NT2/D1 (cell line): Measurements from ENCODE around the gene PHETA1.
A peak's percentile ranks its signal among the peaks of the same experiment; 100 is the strongest.
"Not testable (repeated sequence)": the region's sequence is repeated elsewhere in the genome, so short reads cannot be mapped to it uniquely, and the experiment has no call there.

Source experiments
- DNase-seq: peaks from one replicate; pipeline ENCODE4 v3.0.0-alpha.2; 2011; ENCODE audit warnings: low read depth, low spot score
- H3K27me3 ChIP-seq: 2 replicates; pipeline ENCODE4 v1.6.0; 2011; ENCODE audit warnings: mild to moderate bottlenecking; ENCODE audit not compliant: insufficient read length, insufficient read depth
- H3K36me3 ChIP-seq: 2 replicates; pipeline ENCODE4 v1.6.1; 2011; ENCODE audit warnings: mild to moderate bottlenecking, low read length, mixed read lengths; ENCODE audit not compliant: insufficient read depth, insufficient read length
- H3K4me1 ChIP-seq: 2 replicates; pipeline ENCODE4 v1.5.1; 2011; ENCODE audit not compliant: insufficient read depth, insufficient read length
- H3K4me3 ChIP-seq: 2 replicates; pipeline ENCODE4 v1.5.1; 2011; ENCODE audit warnings: low read depth; ENCODE audit not compliant: insufficient read length
- H3K9ac ChIP-seq: 2 replicates; pipeline ENCODE4 v1.6.0; 2011; ENCODE audit warnings: low read depth; ENCODE audit not compliant: insufficient read length
- H3K9me3 ChIP-seq: 2 replicates; pipeline ENCODE4 v1.5.1; 2011; ENCODE audit warnings: mild to moderate bottlenecking, low read length; ENCODE audit not compliant: insufficient read depth
- SUZ12 ChIP-seq: IDR thresholded peaks from 2 replicates; pipeline ENCODE4 v1.6.1; 2011; ENCODE audit not compliant: insufficient read length, insufficient read depth; ENCODE audit errors: extremely low read depth
- YY1 ChIP-seq: IDR thresholded peaks from 2 replicates; pipeline ENCODE4 v1.6.1; 2011; ENCODE audit not compliant: insufficient read length, insufficient read depth
- ZNF274 ChIP-seq: IDR thresholded peaks from 2 replicates; pipeline ENCODE4 v1.6.1; 2011; ENCODE audit warnings: mild to moderate bottlenecking, low read depth, low read length

PHETA1 gene

DNA sequence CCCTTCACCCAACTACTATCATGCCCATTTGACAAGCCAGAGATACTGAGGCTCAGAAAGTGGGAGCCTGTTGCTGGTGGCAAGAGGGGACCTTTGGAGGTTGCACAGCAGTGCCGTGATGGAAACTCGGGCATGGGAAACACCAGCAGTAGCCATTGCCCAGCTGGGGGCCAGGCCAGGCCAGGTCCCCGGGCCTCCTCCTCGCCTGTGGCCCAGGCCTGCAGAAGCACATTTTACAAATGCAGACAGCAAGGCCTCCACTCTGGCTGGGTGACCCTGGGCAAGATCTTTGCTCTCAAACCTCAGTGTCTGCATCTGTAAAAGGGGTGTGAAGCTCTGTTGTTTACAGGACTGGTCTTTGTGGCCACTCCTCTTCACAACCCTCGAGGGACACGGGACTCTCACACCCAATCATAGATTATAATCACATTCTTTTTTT is 32.3 kb upstream of the PHETA1 start:
- Histone ChIP-seq H3K4me3 (no peak overlapping the region), H3K9ac (no peak overlapping the region), H3K4me1 (peaks cover 6% of the 10 kb centered on the region), H3K36me3 (no peaks in the 10 kb centered on the region), H3K27me3 (no peaks in the 10 kb centered on the region), H3K9me3 (no peaks in the 10 kb centered on the region)
- TF ChIP-seq ZNF274 (no peak), SUZ12 (no peak), YY1 (no peak)
- DNase-seq = no peak

DNA sequence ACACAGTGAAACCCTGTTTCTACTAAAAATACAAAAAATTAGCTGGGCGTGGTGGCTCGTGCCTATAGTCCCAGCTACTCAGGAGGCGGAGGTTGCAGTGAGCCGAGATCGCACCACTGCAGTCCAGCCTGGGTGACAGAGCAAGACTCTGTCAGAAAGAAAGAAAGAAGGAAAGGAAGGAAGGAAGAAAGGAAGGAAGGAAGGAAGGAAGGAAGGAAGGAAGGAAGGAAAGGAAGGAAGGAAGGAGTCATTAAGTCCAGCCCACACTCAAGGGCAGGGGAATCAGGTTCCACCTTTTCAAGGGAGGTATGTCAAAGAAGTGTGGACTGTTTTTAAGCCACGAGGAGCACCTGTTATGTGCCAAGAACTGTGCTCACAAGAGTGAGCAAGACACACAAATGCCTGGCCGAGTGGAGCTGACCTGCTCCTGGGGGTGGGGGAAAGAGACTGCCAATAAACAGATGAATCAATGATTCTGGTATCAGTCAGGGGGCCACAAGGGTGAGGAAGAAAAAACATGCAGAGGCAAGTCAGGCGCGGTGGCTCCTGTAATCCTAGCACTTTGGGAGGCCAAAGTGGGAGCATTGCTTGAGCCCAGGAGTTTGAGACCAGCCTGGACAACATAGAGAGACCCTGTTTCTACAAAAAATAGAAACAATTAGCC is 31.0 kb upstream of the PHETA1 start:
- not testable (repeated sequence) for H3K4me3 ChIP-seq, DNase-seq, H3K36me3 ChIP-seq, H3K27me3 ChIP-seq, H3K9me3 ChIP-seq, H3K4me1 ChIP-seq, H3K9ac ChIP-seq

DNA sequence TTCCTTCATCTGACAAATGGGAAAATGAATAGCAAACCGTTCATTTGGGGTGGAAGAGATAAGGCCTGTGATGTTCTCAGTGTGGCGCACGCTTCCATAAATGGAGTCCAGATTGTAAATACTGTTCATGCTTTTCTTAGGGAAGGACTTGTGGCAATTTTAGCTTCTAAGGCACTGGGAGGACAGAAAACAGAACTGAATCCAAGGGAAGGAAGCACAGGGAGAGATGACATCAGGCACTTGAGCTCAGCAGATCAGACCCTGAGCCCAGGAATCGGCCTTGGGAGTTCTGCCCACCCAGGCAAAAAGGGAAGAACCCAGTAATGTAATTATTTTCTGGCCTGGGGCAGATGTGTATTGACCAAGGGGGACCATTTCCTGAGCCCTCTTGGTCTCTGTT is 29.6 kb upstream of the PHETA1 start:
- TF ChIP-seq ZNF274 (no peak), SUZ12 (no peak), YY1 (no peak)
- H3K9me3 ChIP-seq = no peaks in the 10 kb centered on the region
- no peaks in the 10 kb centered on the region for H3K27me3 ChIP-seq
- DNase-seq = no peak
- H3K4me3 ChIP-seq = no peak overlapping the region
- H3K9ac ChIP-seq = no peak overlapping the region
- H3K36me3 ChIP-seq = no peaks in the 10 kb centered on the region
- peaks cover 7% of the 10 kb centered on the region for H3K4me1 ChIP-seq

DNA sequence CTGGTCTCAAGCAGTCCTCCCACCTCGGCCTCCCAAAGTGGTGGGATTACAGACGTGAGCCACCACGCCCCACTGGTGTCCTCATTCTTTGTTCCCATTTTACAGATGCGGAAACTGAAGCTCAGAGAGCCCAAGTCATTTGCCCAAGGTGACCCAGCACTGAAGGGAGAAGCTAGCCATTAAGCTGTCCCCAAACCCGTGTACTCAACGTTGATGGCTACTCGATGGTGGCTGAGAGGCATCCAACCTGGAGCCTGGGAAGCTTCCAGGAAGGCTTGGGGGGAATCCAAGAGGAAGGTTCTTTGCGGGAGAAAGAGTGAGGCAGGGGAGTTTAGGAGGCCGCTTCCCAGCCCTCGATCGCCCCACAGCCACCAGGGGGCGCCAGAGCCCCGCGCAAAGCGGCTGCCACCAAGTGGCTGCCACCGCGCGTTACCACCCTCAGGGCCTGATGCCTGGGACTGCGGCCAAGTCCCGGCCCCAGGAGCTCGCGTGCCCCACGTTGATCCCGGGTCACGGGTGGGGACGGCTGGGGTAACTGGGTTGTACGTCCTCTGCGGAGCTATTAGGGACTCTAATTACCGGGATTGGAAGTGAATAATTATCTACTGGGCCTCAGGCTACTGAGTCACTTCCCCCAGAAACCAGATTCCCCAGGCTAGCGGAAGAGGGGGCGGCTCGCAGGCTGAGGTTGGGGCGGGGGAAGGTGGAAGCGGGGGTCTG is 28.0 kb upstream of the PHETA1 start:
- peak overlapping the region; percentile 58 for H3K9ac ChIP-seq
- H3K9me3 ChIP-seq = no peaks in the 10 kb centered on the region
- peaks cover 5% of the 10 kb centered on the region for H3K4me1 ChIP-seq
- peak; percentile 77 for DNase-seq
- no peak overlapping the region for H3K4me3 ChIP-seq
- TF ChIP-seq YY1 = no peak
- no peak for TF ChIP-seq SUZ12
- TF ChIP-seq ZNF274 = no peak
- H3K36me3 ChIP-seq = no peaks in the 10 kb centered on the region
- H3K27me3 ChIP-seq = no peaks in the 10 kb centered on the region

DNA sequence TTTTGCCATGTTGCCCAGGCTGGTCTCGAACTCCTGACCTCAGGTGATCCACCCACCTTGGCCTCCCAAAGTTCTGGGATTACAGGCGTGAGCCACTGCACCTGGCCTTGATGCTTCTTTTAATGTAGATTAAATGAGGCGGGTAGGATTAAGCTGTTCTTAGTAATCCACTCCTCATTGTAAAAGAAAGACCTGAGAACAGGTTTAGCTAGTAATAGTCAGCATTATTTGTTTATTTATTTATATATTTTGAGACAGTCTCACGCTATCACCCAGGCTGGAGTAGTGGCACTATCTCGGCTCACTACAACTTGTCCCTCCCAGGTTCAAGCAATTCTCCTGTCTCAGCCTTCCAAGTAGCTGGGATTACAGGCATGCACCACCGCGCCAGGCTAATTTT is 27.4 kb upstream of the PHETA1 start:
- not testable (repeated sequence) for H3K27me3 ChIP-seq, H3K9me3 ChIP-seq, H3K4me3 ChIP-seq, H3K36me3 ChIP-seq, H3K4me1 ChIP-seq, H3K9ac ChIP-seq, DNase-seq

DNA sequence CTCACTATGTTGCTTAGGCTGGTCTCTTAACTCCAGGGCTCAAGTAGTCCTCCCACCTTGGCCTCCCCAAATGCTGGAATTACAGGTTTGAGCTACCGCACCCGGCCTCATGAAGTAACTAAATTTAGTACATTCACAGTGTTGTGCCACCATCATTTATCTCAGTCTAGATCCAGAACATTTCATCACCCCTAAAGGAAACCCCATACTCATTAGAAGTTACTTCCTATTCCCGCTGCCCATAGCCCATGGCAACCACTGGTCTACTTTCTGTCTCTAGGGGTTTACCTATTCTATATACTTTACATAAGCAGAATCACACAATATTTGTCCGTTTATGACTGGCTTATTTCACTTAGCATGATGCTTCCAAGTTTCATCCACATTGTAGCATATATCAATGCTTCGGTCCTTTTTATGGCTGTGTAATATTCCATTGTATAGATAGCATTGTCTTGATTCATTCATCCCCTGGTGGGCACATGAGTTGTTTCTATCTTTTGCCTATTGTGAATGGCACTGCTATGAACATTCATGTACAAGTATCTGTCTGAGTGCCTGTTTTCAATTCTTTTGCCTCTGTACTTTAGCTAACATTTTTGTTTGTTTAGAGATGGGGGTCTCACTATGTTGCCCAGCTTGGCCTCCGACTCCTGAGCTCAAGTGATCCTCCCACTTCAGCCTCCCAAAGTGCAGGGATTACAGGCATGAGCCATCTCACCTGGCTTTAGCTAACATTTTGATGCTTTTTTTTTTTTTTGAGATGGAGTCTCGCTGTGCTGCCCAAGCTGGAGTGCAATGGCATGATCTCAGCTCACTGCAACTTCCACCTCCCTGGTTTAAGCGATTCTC is 26.7 kb upstream of the PHETA1 start:
- no peak for DNase-seq
- no peaks in the 10 kb centered on the region for H3K9me3 ChIP-seq
- no peaks in the 10 kb centered on the region for H3K27me3 ChIP-seq
- no peaks in the 10 kb centered on the region for H3K36me3 ChIP-seq
- no peak overlapping the region for H3K9ac ChIP-seq
- no peak overlapping the region for H3K4me3 ChIP-seq
- H3K4me1 ChIP-seq = peaks cover 5% of the 10 kb centered on the region
- TF ChIP-seq YY1 = no peak
- TF ChIP-seq SUZ12 = no peak
- no peak for TF ChIP-seq ZNF274

DNA sequence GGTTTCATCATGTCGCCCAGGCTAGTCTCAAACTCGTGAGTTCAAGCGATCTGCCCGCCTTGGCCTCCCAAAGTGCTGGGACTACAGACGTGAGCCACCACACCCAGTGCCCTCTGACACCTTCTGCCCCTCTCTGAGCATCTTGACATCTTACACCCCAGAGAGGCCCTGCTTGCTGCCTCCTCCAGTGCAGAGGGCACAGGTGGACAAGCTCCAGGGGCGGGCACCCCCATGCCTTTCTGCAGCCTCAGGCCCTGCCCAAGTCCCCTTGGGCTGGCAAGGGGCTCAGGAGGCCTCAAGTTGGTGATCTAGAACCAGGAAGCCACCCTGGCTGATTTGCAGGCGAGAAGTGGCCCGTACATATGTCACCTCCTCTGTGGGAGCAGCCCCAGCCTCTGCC is 25.6 kb upstream of the PHETA1 start:
- no peaks in the 10 kb centered on the region for H3K27me3 ChIP-seq
- no peaks in the 10 kb centered on the region for H3K9me3 ChIP-seq
- no peak for DNase-seq
- H3K4me1 ChIP-seq = peaks cover 5% of the 10 kb centered on the region
- no peaks in the 10 kb centered on the region for H3K36me3 ChIP-seq
- no peak overlapping the region for H3K9ac ChIP-seq
- no peak overlapping the region for H3K4me3 ChIP-seq
- TF ChIP-seq SUZ12 = no peak
- TF ChIP-seq YY1 = no peak
- TF ChIP-seq ZNF274 = no peak
